Stimulated activated CD4-positive, alpha-beta T cell treated with anti-CD3 and anti-CD28 coated beads, Interleukin-2, amount 100 ng/mL, for 24 hours (primary cell): Measurements from ENCODE around the gene GATAD2B.
"Not testable (repeated sequence)": the region's sequence is repeated elsewhere in the genome, so short reads cannot be mapped to it uniquely, and the experiment has no call there.

Source experiments
- DNase-seq, 2 donors: peaks; one replicate each; pipeline ENCODE4 v3.0.0-alpha.2; 2020

Gene GATAD2B

DNA sequence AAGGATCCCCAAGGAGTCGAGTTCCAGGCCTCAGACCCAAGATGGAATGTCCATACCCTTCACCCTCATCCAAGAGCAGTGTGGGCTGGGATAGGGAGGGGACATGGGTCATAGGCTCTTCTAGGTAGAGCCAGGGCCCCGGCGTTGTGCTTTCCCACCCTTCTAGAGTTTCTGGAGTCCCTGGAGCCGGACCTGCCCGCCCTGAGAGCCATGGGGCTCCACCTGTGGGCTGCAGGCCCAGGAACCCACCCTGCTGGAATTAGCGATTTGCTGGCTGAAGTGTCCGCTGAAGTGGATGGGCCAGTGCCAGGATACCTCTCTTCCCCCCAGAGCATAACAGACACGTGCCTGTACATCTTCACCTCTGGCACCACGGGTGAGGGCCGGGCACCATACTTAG lies 146.4 kb downstream of the GATAD2B start:
- DNase-seq = no peak

DNA sequence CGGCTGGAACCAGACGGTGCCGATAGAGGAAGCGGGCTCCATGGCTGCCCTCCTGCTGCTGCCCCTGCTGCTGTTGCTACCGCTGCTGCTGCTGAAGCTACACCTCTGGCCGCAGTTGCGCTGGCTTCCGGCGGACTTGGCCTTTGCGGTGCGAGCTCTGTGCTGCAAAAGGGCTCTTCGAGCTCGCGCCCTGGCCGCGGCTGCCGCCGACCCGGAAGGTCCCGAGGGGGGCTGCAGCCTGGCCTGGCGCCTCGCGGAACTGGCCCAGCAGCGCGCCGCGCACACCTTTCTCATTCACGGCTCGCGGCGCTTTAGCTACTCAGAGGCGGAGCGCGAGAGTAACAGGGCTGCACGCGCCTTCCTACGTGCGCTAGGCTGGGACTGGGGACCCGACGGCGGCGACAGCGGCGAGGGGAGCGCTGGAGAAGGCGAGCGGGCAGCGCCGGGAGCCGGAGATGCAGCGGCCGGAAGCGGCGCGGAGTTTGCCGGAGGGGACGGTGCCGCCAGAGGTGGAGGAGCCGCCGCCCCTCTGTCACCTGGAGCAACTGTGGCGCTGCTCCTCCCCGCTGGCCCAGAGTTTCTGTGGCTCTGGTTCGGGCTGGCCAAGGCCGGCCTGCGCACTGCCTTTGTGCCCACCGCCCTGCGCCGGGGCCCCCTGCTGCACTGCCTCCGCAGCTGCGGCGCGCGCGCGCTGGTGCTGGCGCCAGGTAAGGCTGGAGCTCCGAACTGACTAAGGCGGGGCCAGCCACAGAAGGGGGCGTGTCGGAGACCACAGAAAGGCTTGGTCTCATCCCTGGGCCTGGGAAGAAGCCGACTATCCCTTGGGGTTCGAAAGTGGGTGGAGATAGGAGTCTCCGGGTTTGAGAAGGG lies 147.1 kb downstream of the GATAD2B start:
- DNase-seq = peak; percentile 66 to 72

DNA sequence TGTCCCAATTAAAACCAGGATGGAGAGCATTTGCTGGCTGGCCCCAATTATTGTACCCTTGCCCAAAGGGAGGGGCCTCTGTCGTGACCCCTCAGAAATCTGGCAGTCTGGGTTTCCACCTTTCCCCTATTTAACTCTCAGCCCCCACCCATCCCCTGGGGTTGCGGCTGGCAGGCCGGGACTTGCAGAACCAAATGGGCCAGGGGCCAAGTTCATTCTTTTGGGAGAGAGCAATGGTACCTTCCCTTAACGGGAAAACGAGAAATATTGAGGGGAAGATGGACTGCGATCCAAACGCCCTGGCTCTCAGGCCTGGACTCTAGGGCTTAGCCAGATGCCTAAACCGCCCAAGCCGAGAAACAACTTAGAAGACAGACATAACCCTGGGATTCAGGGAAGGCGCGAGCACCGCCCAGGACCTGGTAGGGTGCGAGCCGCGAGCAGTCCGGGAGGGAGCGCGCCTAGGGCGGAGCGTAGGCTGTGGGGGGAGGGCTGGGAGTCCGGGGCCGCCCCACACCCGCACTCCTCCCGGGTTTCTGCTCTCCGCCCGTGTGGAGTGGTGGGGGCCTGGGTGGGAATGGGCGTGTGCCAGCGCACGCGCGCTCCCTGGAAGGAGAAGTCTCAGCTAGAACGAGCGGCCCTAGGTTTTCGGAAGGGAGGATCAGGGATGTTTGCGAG lies 147.9 kb downstream of the GATAD2B start, which contains the start of gene SLC27A3:
Gene SLC27A3 (plus strand): TSS at position 628 of the 678 bp plus-strand sequence. CDS start 91 bp downstream, outside the sequence.
- peak in 1 of 2 donors; percentile 47 for DNase-seq

DNA sequence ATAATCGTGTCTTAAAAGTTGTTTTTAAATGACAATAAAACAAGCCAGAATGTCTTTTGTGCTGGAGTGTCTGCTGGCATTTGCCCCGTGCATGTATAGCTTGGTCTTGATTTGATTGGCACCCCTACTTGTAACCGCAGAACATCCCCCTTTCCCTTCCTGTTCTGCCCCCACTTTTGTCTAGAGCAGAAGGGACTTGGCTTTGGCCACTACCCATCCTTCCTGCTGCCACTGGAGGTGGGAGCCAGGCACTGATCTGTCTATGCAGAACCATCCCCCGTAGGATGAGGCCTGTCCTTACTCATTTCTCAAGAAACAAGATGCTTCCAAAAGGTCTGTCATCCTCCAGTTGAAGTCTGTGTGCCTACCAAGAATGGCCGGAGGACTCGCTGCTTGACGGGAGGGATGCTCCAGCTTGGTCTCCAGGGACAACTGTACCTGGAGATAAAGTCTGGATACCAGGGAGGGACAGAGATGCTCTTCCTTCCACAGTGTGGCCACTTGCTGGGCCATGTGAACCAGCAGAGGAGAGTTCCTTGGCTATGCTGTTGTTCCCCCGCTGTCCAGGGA lies 148.7 kb downstream of the GATAD2B start:
- no peak for DNase-seq

DNA sequence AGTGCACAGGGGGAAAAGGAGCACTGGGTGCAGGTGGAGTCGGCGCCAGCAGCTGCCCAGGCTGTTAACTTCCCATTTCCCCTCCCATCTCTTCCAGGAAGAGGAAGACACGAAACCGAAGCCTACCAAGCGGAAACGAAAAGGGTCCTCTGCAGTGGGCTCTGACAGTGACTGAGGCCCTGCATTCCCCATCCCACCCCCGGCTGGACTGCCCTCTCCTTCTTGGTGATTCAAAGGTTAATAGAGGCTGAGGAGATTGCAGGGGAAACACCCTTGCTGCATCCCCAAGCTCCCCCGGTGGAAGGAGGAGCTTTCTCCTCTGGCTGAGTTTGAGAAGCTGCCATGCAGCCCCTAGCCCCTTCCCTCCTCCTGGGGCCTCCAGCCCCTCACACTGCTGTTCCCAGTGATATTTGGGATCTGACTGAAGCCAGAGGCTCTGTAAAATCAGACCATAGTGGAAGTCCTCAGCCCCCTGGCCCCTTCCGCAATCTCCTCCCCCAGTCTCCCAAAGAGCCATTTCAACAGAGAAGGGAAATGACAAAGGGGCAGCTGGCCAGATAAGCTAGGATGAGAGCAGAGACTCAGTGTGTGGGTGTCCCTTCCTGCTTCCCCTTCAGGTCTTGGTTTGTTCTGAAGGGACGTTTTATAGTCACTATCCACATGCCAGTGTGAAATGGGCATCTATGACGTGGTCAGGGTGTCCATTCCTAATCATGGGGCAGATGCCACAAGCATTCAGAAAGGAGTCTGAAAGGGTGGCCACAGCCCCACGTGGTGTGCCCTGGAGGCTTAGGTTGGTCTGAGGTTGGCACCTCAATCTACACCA lies 149.5 kb downstream of the GATAD2B start:
- DNase-seq = no peak

DNA sequence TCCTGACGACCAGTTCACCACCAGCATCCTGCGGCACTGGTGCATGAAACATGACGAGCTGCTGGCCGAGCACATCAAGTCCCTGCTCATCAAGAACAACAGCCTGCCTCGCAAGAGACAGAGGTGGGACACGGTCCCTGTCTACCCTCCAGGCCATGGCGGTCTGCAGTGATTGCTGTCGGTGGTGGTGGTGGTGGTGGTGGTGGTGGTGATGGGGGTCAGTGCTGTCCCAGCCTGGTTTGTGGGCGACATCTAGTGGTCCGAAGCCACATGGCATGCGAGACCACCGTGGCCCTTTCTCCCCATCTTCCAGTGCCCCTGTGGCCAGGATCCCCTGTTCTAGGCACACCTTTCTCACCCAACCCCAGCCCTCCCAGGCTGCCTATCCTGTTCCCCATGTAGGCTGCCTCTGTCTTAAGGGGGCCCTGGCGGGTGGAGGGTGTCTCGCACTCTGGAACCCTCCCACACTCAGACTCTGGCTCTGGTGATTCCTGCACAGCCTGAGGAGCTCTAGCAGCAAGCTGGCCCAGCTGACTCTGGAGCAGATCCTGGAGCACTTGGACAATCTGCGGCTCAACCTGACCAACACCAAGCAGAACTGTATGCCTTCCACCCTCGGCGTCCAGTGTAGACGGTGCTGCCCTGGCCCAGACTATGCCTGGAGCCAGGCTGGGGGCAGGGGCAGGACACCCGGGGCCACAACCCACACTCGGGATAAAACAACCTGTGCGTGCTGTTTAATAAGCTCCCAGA lies 150.8 kb downstream of the GATAD2B start:
- no peak for DNase-seq

DNA sequence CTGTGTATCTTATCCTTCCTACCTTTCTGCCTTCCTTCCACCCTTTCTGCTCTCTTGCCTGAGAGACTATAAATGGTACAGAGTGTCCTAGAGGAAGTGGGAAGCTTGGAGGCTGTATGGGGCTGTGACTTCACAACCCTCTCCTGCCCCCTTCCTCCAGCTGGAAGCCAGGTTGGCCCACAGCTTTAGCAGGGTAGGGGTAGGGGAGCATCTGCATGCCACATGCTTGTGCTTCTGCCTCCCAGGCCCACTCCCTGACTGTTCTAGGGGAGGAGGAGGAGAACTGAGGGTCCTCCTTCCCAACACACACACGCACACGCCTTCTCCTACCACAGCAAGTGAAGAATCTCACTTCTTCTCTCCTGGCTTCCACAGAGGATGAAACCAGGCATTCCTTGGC lies 151.5 kb downstream of the GATAD2B start:
- no peak for DNase-seq

DNA sequence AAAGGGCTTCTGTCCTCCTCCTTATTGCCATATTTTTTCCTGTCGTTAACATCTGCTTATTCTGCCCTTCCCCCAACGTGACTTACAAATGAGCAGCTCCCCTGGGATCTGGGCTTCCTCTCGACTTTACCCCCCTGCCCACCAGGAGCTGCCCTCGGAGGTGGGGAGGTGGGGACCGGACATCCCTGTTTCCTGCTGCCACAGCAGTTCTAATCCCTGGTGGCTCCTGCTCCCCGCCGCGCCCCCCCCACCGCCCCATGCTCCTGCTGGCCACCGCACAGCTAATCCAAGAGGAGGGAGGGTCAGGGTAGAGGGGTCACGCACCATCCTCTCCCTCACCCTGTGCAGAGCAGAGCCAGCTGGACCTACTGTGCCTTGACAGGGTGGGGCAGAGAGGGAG lies 152.0 kb downstream of the GATAD2B start:
- no peak for DNase-seq

DNA sequence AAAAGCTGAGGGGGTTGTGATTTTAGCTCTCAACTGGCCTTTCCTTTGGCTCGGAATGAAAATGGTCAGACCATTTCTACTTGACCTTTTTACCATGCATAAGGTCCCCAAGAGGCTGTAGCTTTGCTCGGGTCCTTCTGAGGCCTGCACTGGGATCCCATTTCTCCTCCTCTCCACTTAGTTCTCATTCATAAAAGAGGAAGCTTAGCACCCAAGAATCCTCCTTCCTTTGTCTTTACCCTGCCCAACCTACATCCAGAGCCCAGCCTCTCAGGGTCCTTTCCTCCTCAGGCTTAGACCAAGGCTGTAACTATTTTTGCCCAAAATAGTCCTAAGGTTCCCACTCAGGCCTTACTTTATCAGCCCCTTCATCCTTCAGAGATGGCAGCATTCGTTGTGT lies 153.6 kb downstream of the GATAD2B start:
- DNase-seq = no peak

DNA sequence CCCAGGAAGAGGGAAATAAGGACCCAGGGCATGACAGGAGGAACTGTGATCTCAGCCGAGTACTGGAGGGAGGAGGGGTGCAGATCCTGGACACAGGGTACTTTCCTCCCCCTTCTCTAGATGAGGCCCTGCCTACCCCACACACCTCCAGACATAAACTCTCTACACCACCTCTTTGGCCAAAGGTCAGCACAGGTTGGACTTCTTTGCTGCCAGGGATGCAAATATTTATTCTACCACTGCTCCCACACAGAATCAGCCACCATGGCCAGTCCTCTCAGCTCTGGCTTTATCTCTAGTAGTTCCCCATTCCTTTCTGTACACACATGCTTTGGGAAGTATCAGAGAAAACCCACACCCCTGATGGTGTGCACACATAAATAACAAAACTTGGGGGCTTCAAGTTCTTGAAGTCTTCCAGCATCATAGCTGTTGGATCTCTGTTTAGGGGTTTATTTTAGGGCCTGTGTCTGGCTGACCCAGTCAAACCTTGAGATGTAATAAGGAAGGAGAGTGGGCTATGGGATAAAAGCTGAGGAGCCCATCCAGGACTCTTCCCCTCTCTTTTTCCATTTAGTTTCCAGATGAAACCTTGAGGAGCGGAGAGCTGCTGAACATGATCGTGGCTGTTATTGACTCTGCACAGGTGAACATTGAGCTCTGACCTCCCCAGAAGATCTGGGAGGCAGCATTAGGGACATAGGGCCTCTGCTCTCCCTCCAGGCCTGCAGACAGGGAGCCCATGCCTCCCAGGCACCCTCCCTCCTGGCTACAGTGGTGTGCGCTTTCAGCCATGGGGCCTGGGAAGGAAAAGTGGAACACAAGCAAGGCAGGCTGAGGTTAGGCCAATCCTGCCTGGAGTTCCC lies 154.2 kb downstream of the GATAD2B start:
- DNase-seq = no peak

DNA sequence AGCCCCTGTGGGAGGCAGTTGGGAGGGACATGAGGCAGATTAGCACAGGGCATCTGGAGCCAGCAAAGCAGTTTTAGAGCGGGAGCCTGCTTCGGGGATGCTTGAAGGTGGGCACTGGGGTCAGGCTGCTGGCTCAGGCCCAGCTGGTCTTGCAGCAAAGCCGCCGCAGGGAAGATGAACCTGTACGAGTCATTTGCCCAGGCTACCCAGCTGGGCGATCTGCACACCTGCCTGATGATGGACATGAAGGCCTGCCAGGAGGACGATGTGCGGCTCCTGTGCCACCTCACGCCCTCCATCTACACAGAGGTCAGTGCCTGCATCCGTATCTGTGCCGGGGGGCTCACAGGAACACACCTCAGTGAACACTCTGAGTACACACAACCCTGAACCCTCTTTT lies 155.3 kb downstream of the GATAD2B start:
- DNase-seq = no peak

DNA sequence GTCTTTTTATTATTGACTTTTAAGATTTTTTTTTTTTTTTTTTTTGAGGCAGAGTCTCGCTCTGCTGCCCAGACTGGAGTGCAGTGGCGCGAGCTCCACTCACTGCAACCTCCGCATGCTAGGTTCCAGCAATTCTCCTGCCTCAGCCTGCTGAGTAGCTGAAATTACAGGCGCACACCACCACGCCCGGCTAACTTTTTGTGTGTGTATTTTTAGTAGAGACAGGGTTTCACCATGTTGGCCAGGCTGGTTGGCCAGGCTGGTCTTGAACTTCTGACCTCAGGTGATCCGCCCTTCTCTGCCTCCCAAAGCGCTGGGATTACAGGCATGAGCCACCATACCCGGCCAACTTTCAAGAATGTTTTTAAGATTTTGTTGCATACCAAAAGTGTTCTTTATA lies 156.1 kb downstream of the GATAD2B start:
- DNase-seq = not testable (repeated sequence)

DNA sequence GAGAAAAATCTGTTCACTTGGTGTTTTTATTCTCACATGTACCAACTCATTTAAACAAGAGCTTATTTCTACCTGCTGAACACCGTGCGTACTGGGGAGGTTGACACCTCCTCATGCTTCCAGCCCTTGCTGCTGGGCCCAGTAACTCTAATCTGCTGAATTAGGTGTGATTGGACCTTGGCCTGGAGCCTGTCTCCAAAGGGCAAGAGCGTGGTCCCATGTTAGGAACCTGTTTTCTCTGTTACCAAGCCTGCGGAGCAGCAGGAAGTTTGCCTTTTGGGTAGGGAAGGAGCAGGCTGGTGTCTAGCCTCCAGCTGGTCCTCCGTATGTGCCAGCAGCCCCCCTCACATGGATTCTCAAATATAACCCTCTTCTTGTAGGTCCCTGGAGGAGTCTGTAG lies 158.5 kb downstream of the GATAD2B start:
- DNase-seq = no peak

DNA sequence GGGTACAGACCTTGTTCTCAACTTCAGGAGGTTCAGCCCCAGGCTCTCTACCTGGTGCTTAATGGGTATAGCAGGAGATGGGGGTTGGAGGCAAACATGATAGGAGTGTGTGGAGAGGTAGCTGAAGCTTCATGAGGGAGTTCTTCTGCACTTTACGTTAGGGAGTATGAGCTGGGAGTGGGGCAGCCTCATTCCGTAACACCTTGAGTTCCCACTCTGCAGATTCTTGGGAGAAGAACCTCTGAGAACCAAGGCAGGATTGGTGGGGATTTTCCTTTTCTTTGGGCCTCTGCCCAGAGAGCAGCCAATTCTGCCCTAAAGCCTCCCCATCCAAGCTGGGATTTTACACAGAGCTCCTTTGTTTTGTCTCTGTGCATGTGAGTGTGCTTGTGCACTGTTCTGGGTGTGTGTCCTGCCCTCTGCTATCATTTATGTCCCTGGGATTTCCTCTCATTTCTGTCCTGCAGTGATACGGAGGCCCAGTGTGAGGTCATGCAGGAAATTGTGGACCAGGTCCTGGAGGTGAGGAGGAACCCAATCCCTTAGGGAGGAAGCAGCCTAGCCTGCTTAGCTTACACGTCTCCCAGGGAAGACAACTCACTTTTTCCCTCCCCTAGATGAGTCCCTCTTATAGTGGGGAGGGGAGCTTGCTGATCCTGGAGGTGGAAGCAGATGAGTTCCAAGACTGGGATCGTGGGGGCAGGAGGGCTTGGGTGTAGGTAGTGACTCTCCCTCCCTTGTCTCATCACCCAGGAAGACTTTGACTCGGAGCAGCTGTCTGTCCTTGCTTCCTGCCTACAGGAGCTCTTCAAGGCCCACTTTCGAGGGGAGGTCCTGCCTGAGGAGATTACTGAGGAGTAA lies 159.2 kb downstream of the GATAD2B start:
- DNase-seq = no peak

DNA sequence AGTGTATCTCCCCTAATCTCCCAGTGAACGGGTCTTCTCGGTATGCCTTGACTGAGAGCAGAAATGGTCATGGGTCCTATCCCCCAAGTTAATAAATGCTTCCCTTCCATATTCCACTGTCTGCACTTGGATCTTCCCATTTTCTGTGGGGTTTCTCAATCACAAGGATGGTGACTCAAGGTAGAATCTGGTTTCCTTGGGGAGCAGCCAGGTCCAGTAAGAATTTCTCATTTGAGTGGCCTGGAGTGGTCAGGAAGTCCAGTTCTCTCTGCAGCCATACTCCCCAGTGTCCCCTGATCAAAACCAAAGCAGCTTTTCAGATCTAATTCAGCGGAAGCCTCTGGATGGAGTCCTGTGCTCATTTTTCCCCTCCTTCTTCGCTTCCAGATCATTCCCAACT lies 162.3 kb downstream of the GATAD2B start:
- DNase-seq = no peak
